Endodermal cell (in vitro differentiated cells): ENCODE measurements around the gene ATP4B. TPM values are rescaled to one million over a fixed set of nuclear protein-coding genes. Genes with fewer than 3 reads are reported as not detected.
"Not testable (repeated sequence)": the region's sequence is repeated elsewhere in the genome, so short reads cannot be mapped to it uniquely, and the experiment has no call there.

Experiments used
- DNase-seq: peaks from one replicate; pipeline ENCODE4 v3.0.0-alpha.2; 2017
- H3K27ac ChIP-seq: 2 replicates; pipeline ENCODE4 v1.5.1; 2013; ENCODE audit warnings: mild to moderate bottlenecking, low read depth, low read length, moderate library complexity
- H3K27me3 ChIP-seq: 2 replicates; pipeline ENCODE4 v1.6.1; 2013; ENCODE audit warnings: mild to moderate bottlenecking, low read length, moderate library complexity; ENCODE audit not compliant: insufficient read depth, control insufficient read depth, poor library complexity, severe bottlenecking
- H3K36me3 ChIP-seq: 2 replicates; pipeline ENCODE4 v1.7.0; 2013; ENCODE audit warnings: mild to moderate bottlenecking, low read length, moderate library complexity; ENCODE audit not compliant: control insufficient read depth, insufficient read depth
- H3K4me1 ChIP-seq: one replicate; pipeline ENCODE4 v1.7.0; 2013; ENCODE audit warnings: low read length; ENCODE audit not compliant: control insufficient read depth, insufficient read depth
- H3K4me3 ChIP-seq: 2 replicates; pipeline ENCODE4 v1.5.1; 2013; ENCODE audit warnings: mild to moderate bottlenecking, low read length, moderate library complexity
- H3K9ac ChIP-seq: 2 replicates; pipeline ENCODE4 v1.6.1; 2013; ENCODE audit warnings: mild to moderate bottlenecking, low read length, moderate library complexity; ENCODE audit not compliant: poor library complexity, severe bottlenecking; ENCODE audit errors: extremely low read depth
- H3K9me3 ChIP-seq: 2 replicates; pipeline ENCODE4 v1.6.1; 2013; ENCODE audit warnings: mild to moderate bottlenecking, low read length, moderate library complexity; ENCODE audit not compliant: control insufficient read depth
- H3K27ac Mint-ChIP-seq: 2 replicates; pipeline ENCODE4 v1.8.0; 2020; ENCODE audit warnings: mixed read lengths
- H3K27me3 Mint-ChIP-seq: 2 replicates; pipeline ENCODE4 v1.8.0; 2021; ENCODE audit warnings: mild to moderate bottlenecking, mixed read lengths; ENCODE audit not compliant: insufficient read depth
- H3K36me3 Mint-ChIP-seq: 2 replicates; pipeline ENCODE4 v1.8.0; 2020; ENCODE audit warnings: low read depth, mixed read lengths
- H3K4me1 Mint-ChIP-seq: 2 replicates; pipeline ENCODE4 v1.8.0; 2020; ENCODE audit warnings: mixed read lengths
- H3K4me3 Mint-ChIP-seq: 2 replicates; pipeline ENCODE4 v1.8.0; 2020; ENCODE audit warnings: mild to moderate bottlenecking, moderate library complexity, mixed read lengths
- H3K9me3 Mint-ChIP-seq: 2 replicates; pipeline ENCODE4 v1.8.0; 2020; ENCODE audit warnings: mild to moderate bottlenecking, mixed read lengths
- CTCF ChIP-seq: fragments of 200-600 bp; sonication (generic); conservative IDR thresholded peaks from 2 replicates; pipeline ENCODE4 v1.5.0; 2021; ENCODE audit warnings: antibody characterized with exemption, mild to moderate bottlenecking
- WGBS, 2 experiments: methylation state at CpG; one replicate each; pipeline versions ENCODE4 v1.1.5 to v1.1.7; 2013; ENCODE audit warnings: missing lambda C conversion rate in 2 of 2, mixed read lengths in 1 of 2; ENCODE audit not compliant: insufficient coverage in 1 of 2, insufficient read length in 1 of 2; 5-methylcytosine and 5-hydroxymethylcytosine counted together
- total RNA-seq, 2 donors: library from RNA; stranded (reverse); fragmentation: NEBNext Ultra II Directional in 1 of 2; extraction: Animal tissue kit (Norgen Biotek cat#: 25700) in 1 of 2; gene quantifications; 2 replicates in 1 of 2; 3 replicates in 1 of 2; pipeline ENCODE4 v1.2.1, GENCODE V29; 2021

ATP4B gene
- total RNA-seq, 2 donors from 2014 or later: not detected

GRCh38 chr13:113621498-113621897 is 36.5 kb downstream of the ATP4B start:
- peak; percentile 75 for TF ChIP-seq CTCF
- H3K27me3 ChIP-seq, H3K4me1 ChIP-seq, H3K4me3 Mint-ChIP-seq, H3K4me3 ChIP-seq, H3K9ac ChIP-seq, H3K27me3 Mint-ChIP-seq, H3K27ac ChIP-seq, H3K4me1 Mint-ChIP-seq, H3K27ac Mint-ChIP-seq: not testable (repeated sequence)
- peak; percentile 80 for DNase-seq
- 78 to 79% methylated on average over 11 to 12 of the region's 13 CpGs for WGBS, 2 experiments
- peaks cover 68% of the 10 kb centered on the region for H3K36me3 Mint-ChIP-seq
- Histone ChIP-seq H3K36me3 (peaks cover 52% of the 10 kb centered on the region), H3K9me3 (peaks cover 12% of the 10 kb centered on the region)
- peaks cover 25% of the 10 kb centered on the region for H3K9me3 Mint-ChIP-seq

GRCh38 chr13:113621046-113621445 is 37.0 kb downstream of the ATP4B start:
- H3K4me3 ChIP-seq: no peak overlapping the region
- H3K9ac ChIP-seq: no peak overlapping the region
- TF ChIP-seq CTCF: no peak
- H3K9me3 ChIP-seq: peaks cover 12% of the 10 kb centered on the region
- Mint-ChIP-seq H3K27ac (no peak overlapping the region), H3K9me3 (peaks cover 24% of the 10 kb centered on the region), H3K36me3 (peaks cover 64% of the 10 kb centered on the region), H3K27me3 (no peaks in the 10 kb centered on the region), H3K4me1 (peaks cover 12% of the 10 kb centered on the region), H3K4me3 (no peak overlapping the region)
- H3K36me3 ChIP-seq: peaks cover 49% of the 10 kb centered on the region
- no peak overlapping the region for H3K27ac ChIP-seq
- H3K4me1 ChIP-seq: peaks cover 13% of the 10 kb centered on the region
- 98 to 99% methylated on average over 10 to 12 of the region's 15 CpGs for whole genome bisulfite sequencing, 2 experiments
- no peaks in the 10 kb centered on the region for H3K27me3 ChIP-seq
- DNase-seq: no peak

- Mint-ChIP-seq H3K36me3 (peaks cover 58% of the 10 kb centered on the region), H3K4me1 (peaks cover 12% of the 10 kb centered on the region), H3K4me3 (no peak overlapping the region), H3K27me3 (no peaks in the 10 kb centered on the region), H3K9me3 (peaks cover 18% of the 10 kb centered on the region), H3K27ac (no peak overlapping the region)
- peaks cover 13% of the 10 kb centered on the region for H3K4me1 ChIP-seq
- WGBS, 2 experiments: 93 to 96% methylated on average over 3 to 15 of the region's 15 CpGs
- peaks cover 51% of the 10 kb centered on the region for H3K36me3 ChIP-seq
- H3K27me3 ChIP-seq: no peaks in the 10 kb centered on the region
- no peak overlapping the region for H3K9ac ChIP-seq
- H3K27ac ChIP-seq: peak overlapping the region; percentile 24
- peaks cover 12% of the 10 kb centered on the region for H3K9me3 ChIP-seq
- no peak for DNase-seq
- TF ChIP-seq CTCF: no peak
- no peak overlapping the region for H3K4me3 ChIP-seq
Measured at GRCh38 chr13:113620036-113620796, 37.8 kb downstream of the ATP4B start.
